ENCODE data around the gene BCL6. TPM values are rescaled to one million over a fixed set of nuclear protein-coding genes. Genes with fewer than 3 reads are reported as not detected.

Gene BCL6
- total and polyA plus RNA-seq, 10 of the 15 experiments (the other 5 are each of a cell fraction or from before 2014, with no cell fraction given), result 0.04 to 0.85 (median 0.15) TPM

DNA sequence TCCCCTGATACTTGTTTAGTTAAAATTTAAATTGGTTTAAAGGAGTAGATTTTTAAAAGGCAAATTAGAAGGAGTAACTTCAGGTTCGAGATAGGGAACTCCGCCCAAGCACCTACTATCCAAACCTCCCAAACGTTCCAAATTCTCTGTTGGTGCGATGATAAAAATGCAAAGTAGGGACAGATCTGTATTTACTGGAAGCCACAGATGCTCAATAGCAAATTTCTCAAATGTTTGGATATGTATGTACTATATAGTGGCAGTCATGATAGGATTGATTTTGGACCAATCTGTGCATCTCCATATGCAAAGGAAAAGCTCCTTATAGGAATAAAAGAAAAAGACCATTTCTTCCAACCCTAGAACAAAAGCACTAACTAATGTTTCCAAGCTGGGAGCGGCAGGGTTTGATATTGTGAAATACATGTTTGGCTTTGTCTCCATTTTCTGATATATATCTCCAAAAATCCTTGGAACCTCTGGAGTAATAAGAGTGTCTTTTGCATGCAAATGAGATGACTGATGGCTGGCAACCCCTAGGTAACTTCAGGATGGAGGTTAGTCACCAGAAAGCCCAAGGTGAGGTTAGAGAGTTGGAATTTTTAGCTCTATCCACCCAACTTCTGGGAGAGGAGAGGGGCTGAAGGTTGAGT lies 58.5 kb downstream of the BCL6 start (continued):
- TF ChIP-seq, protein P1, sequence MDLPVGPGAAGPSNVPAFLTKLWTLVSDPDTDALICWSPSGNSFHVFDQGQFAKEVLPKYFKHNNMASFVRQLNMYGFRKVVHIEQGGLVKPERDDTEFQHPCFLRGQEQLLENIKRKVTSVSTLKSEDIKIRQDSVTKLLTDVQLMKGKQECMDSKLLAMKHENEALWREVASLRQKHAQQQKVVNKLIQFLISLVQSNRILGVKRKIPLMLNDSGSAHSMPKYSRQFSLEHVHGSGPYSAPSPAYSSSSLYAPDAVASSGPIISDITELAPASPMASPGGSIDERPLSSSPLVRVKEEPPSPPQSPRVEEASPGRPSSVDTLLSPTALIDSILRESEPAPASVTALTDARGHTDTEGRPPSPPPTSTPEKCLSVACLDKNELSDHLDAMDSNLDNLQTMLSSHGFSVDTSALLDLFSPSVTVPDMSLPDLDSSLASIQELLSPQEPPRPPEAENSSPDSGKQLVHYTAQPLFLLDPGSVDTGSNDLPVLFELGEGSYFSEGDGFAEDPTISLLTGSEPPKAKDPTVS (IDR thresholded peaks at IDR 0.05; ENCODE audit: low read depth, low read length), result no peak
- no peak for TF ChIP-seq RAD51 (IDR thresholded peaks at IDR 0.05)
- TF ChIP-seq BACH1 (IDR thresholded peaks at IDR 0.05; ENCODE audit: borderline replicate concordance), result no peak
- no peak for TF ChIP-seq NRF1 (conservative IDR thresholded peaks at IDR 0.05; ENCODE audit: low read depth, low read length)
- no peak for TF ChIP-seq RCOR1 (conservative IDR thresholded peaks at IDR 0.05; ENCODE audit: low read depth, low read length)

DNA sequence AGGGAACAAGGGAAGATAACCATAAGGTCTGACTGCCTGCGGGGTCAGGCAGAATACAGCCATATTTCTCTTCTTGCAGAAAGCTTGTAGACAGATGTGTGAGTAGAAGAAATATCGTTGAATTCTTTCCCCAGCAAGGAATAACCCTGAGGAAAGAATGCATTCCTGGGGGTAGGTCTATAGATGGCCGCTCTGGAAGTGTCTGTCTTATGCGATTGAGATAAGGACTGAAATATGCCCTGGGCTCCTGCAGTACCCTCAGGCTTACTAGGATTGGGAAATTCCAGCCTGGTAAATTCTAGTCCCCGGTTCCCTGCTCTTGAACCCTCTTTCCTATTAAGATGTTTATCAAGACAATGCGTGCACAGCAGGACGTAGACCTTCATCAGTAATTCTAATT lies 59.3 kb downstream of the BCL6 start:
- BruUV-seq (replicated peaks), result no TSS peak
- in situ Hi-C loops (cut with MboI) (no loop called here), intact Hi-C loops (cut with micrococcal nuclease; ENCODE audit: unreplicated experiment) (no loop called here)
- no peak overlapping the region for H3K27ac ChIP-seq (ENCODE audit: control insufficient read depth, insufficient read depth)
- no peak overlapping the region for H2AFZ ChIP-seq (ENCODE audit: control insufficient read depth, low read depth, low read length)
- H3K79me2 ChIP-seq (ENCODE audit: control insufficient read depth, insufficient read depth, low read length), result no peaks in the 10 kb centered on the region
- H3K4me1 ChIP-seq (ENCODE audit: control insufficient read depth, insufficient read depth, low read length), result no peaks in the 10 kb centered on the region
- H3K9me3 ChIP-seq (replicated peaks; ENCODE audit: control insufficient read depth, insufficient read depth, low read length), result no peaks in the 10 kb centered on the region
- ChIA-PET CTCF (interaction anchor here (20.7 kb wide), 1 partner anchor 365 kb away, joined by 519 read pairs; no protein-coding TSS in a partner anchor), RAD21 (ENCODE audit: unreplicated experiment) (no interaction called here), POLR2A (no interaction called here), SMC1A (ENCODE audit: uncharacterized antibody, unreplicated experiment) (no interaction called here)
- no peak overlapping the region for H3K4me3 ChIP-seq
- H3K36me3 ChIP-seq (ENCODE audit: control insufficient read depth in 2 of 2, insufficient read depth in 2 of 2, low read length in 1 of 2), result no peaks in the 10 kb centered on the region
- FAIRE-seq (no peak), ATAC-seq (no peak), DNase-seq (ENCODE audit: low read depth, low spot score) (no peak)
- H3K9ac ChIP-seq (ENCODE audit: control insufficient read depth, insufficient read depth, low read length), result no peak overlapping the region
- no peak overlapping the region for H3K4me2 ChIP-seq (ENCODE audit: control insufficient read depth, insufficient read depth)
- peaks cover 1 to 3% of the 10 kb centered on the region in 2 experiments; a peak in 2 of 4 replicates for H3K27me3 ChIP-seq (replicated peaks in 1 of 2; ENCODE audit: control insufficient read depth in 2 of 2, insufficient read depth in 2 of 2, low read length in 1 of 2)
- WGBS (ENCODE audit: insufficient coverage, insufficient replicate concordance, low lambda C conversion rate, missing lambda C conversion rate), result 64% methylated on average over 7 of the region's 7 CpGs
- H4K20me1 ChIP-seq (ENCODE audit: control insufficient read depth, insufficient read depth), result no peaks in the 10 kb centered on the region; the same call in 1 of the 2 replicates
- no peak for TF ChIP-seq ZNF384 (IDR thresholded peaks at IDR 0.05; ENCODE audit: borderline replicate concordance, low read depth, low read length)
- TF ChIP-seq MTA2 (IDR thresholded peaks at IDR 0.05; ENCODE audit: low read depth), result no peak
- TF ChIP-seq PAX5 (IDR thresholded peaks at IDR 0.05; ENCODE audit: borderline replicate concordance, low read depth, low read length), result no peak
- TF ChIP-seq KLF5 (IDR thresholded peaks at IDR 0.05; ENCODE audit: partially characterized antibody), result no peak
- TF ChIP-seq SMARCA5 (IDR thresholded peaks at IDR 0.05), result no peak
- TF ChIP-seq, protein P2, sequence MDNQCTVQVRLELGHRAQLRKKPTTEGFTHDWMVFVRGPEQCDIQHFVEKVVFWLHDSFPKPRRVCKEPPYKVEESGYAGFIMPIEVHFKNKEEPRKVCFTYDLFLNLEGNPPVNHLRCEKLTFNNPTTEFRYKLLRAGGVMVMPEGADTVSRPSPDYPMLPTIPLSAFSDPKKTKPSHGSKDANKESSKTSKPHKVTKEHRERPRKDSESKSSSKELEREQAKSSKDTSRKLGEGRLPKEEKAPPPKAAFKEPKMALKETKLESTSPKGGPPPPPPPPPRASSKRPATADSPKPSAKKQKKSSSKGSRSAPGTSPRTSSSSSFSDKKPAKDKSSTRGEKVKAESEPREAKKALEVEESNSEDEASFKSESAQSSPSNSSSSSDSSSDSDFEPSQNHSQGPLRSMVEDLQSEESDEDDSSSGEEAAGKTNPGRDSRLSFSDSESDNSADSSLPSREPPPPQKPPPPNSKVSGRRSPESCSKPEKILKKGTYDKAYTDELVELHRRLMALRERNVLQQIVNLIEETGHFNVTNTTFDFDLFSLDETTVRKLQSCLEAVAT (IDR thresholded peaks at IDR 0.05), result no peak
- TF ChIP-seq ZNF207 (IDR thresholded peaks at IDR 0.05; ENCODE audit: borderline replicate concordance), result no peak
- TF ChIP-seq EGR1 (IDR thresholded peaks at IDR 0.05; ENCODE audit: borderline replicate concordance in 1 of 2, low read depth in 2 of 2, low read length in 2 of 2), result no peak
- no peak for TF ChIP-seq ZNF24 (IDR thresholded peaks at IDR 0.05)
- TF ChIP-seq, protein P3, sequence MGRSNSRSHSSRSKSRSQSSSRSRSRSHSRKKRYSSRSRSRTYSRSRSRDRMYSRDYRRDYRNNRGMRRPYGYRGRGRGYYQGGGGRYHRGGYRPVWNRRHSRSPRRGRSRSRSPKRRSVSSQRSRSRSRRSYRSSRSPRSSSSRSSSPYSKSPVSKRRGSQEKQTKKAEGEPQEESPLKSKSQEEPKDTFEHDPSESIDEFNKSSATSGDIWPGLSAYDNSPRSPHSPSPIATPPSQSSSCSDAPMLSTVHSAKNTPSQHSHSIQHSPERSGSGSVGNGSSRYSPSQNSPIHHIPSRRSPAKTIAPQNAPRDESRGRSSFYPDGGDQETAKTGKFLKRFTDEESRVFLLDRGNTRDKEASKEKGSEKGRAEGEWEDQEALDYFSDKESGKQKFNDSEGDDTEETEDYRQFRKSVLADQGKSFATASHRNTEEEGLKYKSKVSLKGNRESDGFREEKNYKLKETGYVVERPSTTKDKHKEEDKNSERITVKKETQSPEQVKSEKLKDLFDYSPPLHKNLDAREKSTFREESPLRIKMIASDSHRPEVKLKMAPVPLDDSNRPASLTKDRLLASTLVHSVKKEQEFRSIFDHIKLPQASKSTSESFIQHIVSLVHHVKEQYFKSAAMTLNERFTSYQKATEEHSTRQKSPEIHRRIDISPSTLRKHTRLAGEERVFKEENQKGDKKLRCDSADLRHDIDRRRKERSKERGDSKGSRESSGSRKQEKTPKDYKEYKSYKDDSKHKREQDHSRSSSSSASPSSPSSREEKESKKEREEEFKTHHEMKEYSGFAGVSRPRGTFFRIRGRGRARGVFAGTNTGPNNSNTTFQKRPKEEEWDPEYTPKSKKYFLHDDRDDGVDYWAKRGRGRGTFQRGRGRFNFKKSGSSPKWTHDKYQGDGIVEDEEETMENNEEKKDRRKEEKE (IDR thresholded peaks at IDR 0.05), result no peak
- TF ChIP-seq TBL1XR1 (IDR thresholded peaks at IDR 0.05; ENCODE audit: low read depth, low read length), result no peak
- no peak for TF ChIP-seq ZNF274 (IDR thresholded peaks at IDR 0.05; ENCODE audit: insufficient read depth, insufficient read length)
- TF ChIP-seq GABPA (IDR thresholded peaks at IDR 0.05; ENCODE audit: low read depth), result no peak
- TF ChIP-seq SMC3 (IDR thresholded peaks at IDR 0.05; ENCODE audit: borderline replicate concordance, low read length), result no peak
